Renal cortex interstitium (tissue), 11 donors: ENCODE measurements around the gene KLHL21. TPM values are rescaled to one million over a fixed set of nuclear protein-coding genes. Genes with fewer than 3 reads are reported as not detected.
"Not testable (repeated sequence)": the region's sequence is repeated elsewhere in the genome, so short reads cannot be mapped to it uniquely, and the experiment has no call there.

ENCODE experiments used
- DNase-seq, 11 donors: peaks; one replicate each; pipeline ENCODE4 v3.0.0-alpha.2; 2013; ENCODE audit warnings: low read depth in 9 of 11, low spot score in 4 of 11; ENCODE audit errors: extremely low read depth in 1 of 11
- polyA plus RNA-seq, 3 donors: library from polyadenylated mRNA; unstranded; fragments of 120-200 nt; gene quantifications; one replicate each; pipeline ENCODE4 v1.2.1, GENCODE V29; 2013; ENCODE audit not compliant: insufficient read length in 3 of 3

Gene KLHL21
- polyA plus RNA-seq, 3 donors = 12.1 to 17.7 (median 15.4) TPM

- no peak for DNase-seq
These were observed 27.9 kb downstream of the KLHL21 start for GRCh38 chr1:6574818-6575217.

DNA sequence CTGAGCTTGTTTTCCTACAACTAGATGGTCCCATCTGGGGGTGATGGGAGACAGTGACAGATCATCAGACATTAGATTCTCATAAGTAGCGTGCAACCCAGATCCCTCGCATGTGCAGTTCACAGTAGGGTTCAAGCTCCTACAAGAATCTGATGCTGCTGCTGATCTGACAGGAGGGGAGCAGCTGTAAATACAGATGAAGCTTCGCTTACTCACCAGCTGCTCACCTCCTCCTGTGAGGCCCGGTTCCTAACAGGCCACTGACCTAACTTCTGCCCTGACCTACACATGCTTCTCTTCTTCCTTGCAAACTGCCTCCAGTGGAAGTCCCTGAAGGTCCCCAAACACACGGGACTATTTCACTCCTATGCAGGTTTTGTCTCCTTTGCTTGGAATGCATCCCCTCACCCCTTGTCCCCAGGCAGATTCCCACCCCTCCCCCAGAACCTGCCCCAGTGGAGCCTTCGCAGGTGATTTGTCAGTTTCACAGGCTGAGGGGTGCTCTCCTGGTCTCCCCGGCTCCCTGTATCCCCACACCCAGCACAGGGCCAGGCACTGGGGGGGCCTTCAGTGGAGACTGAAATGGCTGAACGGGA lies 28.5 kb downstream of the KLHL21 start:
- DNase-seq = no peak

- no peak for DNase-seq
These were observed 29.9 kb downstream of the KLHL21 start for GRCh38 chr1:6572653-6573383.

GRCh38 chr1:6570987-6571386 lies 31.7 kb downstream of the KLHL21 start:
- no peak for DNase-seq

GRCh38 chr1:6570100-6570499 lies 32.6 kb downstream of the KLHL21 start:
- DNase-seq = no peak

DNA sequence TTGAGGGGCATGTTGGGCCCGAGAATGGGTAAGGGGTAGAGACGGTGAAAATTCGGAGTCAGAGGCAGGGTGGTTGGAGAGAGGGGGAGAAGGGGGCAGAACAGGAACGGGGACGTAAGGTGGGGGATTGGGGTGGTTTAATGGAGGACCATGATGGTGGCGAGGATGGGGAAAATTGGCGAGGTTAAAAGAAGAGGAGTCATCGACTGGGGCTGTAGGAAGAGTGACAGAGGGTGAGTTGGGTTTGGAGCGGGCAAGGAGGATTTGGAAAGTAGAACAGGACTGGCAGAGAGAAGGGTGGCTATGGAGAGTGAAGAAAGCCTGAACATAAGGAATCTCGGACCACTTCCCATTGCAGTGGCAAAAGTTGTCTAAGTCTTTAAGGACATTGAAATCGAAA lies 33.6 kb downstream of the KLHL21 start:
- DNase-seq = no peak

GRCh38 chr1:6560267-6560666 lies 42.4 kb downstream of the KLHL21 start:
- no peak for DNase-seq

- DNase-seq = not testable (repeated sequence)
These were observed 43.5 kb downstream of the KLHL21 start for GRCh38 chr1:6559161-6559560.

GRCh38 chr1:6557597-6557996 lies 45.1 kb downstream of the KLHL21 start:
- DNase-seq = no peak

DNA sequence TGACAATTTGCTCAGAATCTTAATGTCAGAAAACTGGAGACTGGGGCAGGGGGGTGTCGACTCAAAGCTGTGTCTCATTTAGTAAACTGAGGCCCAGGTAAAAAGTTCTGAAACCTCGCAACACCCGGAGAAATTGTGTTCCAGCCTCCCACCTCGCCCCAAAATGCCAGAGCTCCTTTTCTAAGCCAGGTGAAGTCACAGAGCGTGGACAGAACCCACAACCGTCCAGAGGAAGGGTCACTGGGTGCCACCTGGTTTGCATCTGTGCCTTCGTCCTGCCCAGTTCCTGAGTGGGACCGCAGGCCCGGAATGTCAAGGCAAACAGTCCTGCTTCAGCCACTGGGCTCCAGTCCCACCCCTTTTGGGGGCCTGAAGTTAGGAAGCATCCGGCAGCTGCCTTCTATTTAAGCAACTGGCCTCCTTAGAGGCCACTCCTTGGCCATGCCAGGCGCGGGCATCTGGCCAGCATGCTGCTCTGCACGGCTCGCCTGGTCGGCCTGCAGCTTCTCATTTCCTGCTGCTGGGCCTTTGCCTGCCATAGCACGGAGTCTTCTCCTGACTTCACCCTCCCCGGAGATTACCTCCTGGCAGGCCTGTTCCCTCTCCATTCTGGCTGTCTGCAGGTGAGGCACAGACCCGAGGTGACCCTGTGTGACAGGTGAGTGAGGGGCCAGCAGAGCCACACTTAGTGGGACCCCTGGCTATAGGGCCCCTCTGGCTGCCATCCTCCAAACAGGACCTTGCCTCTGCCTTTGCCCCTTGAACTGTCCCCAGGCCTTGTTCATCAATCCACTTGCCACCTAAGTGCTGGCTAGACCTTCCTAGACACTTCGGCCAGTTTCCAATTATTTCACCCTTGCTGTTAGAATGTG lies 47.5 kb downstream of the KLHL21 start, which contains the start of gene TAS1R1:
TSS of gene TAS1R1 (plus strand) at position 401 of the 872 bp plus-strand sequence. CDS start at position 468, 67 bp downstream.
- no peak for DNase-seq

DNA sequence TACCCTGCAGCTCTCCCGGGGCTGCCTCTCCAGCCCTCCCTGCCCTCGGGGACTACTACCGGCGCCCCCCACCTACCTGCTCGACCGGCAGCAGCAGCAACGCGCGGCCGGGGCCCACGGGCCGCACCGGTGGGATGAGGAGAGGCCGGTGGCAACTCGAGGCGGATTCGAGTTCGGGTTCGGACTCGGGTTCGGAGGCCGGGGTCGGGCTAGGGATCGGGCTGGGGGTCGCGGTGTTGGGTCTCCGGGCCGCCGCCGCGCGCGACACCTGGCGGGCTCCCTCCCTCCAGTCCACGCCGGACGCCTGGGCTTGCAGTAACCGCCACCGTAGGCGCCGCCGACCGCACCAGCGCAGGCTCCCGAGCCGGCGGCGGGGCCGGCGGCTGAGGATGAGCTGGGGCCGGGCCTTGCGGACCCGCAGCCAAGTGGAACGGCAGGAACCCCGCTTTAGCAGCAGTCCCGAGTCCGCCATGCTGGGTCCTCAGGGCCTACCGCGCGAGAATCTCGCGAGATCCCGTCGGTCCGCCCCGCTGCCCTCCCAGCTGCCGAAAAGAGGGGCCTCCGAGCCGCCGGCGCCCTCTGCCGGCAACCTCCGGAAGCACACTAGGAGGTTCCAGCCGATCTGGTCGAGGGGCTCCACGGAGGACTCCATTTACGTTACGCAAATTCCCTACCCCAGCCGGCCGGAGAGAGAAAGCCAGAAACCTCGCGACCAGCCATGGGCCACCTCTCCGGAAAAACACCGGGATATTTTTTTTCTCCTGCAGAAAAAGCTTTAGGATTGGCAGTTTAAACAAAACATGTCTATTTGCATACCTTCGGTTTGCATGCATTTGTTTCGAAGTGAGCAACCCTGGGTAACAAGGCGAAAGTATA lies 48.4 kb downstream of the KLHL21 start, which contains the start of gene NOL9:
TSS of gene NOL9 (minus strand) at position 483 of the 876 bp plus-strand sequence. CDS start at position 472, 11 bp downstream.
- peak; percentile 84 to 93 (median 90) for DNase-seq

DNA sequence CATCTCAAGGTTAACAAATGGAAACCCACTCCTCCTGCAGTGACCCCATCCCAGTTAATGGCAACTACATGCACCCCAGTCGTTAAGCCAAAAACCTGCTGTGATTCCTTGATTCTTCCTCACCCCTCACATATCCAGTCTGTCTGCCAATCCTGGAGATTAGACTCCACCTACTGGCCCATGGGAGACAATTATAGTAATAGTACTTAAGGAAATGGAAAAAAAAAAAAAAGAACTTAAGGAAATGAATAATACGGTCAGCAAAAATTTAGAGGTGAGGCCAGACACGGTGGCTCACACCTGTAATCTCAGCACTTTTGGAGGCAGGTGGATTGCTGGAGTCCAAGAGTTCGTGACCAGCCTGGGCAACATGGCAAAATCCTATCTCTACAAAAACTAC lies 55.4 kb downstream of the KLHL21 start:
- no peak for DNase-seq

DNA sequence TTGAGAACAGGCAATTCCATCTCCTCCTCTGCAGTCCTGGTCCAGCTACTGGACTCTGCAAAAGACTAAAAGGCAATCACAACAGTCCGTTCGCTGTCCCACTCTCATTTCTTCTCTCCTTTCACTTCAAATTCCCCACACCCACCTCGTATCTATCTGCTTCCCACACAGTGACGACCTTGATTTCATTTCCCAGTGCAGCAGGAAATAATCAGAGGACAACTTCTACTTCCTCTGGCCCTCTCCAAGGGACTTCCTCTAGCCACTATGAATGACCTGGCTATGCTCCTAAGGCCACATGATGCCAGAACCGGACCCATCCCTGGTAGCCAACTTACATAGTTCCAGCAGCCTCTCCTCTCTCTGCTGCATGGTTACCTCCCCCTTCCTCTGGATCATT lies 56.3 kb downstream of the KLHL21 start:
- no peak for DNase-seq

DNA sequence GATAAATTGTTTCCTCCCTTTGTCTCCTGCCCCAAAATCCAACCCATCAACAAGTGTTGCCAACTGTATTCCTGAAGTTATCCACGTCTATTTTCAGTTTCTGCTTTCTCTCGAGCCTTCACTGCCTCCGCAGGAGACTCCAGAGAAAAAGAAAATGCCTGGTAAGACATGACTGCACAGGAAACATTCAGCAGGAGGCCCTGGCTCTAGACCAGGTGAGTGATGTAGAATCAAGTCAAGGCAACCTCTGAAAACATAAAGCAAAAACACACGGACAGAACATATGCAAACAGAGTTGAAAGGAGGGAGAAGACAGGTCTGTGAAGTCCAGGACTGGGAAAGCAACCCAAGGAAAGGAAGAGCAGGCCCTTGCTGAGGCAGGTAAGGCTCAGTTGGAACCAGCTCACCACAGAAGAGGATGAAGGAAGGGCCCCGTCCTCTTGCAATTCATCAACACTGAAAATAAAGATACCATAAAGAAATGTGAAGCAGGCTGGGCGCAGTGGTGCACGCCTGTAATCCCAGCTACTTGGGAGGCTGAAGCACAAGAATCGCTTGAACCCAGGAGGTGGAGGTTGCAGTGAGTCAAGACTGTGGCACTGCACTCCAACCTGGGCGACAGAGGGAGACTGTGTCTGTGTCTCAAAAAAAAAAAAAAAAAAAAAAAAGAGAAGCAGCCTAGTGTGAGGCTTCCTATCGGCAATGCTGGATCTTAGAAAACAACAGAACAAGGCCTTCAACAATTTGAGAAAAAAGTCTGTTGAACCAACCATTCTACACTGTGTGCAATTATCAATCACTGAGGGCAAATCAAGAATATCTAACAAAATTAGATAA lies 57.2 kb downstream of the KLHL21 start:
- DNase-seq = no peak

DNA sequence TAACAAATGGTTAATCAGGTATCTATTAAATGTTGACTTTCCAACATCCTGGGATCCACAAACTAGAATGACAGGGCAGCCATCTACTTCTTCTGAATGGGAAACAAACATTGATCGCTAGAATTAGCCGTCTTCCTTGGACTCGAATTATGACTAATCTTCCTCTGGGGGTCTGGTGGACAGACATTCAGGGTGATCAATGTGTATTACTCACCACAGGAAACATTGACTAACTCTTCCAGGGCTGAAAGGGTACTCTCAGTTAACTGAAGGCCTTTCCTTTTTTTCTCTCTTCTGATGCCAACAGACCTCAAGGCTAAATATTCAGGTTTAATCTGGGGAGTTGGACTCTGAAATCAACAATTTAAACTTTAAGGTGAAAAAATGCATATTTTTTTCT lies 57.8 kb downstream of the KLHL21 start:
- DNase-seq = no peak
